Cortex of kidney (tissue), 1 donor: Measurements from ENCODE around the gene DNASE1L1.
A peak's percentile ranks its signal among the peaks of the same experiment; 100 is the strongest.
"Not testable (repeated sequence)": the region's sequence is repeated elsewhere in the genome, so short reads cannot be mapped to it uniquely, and the experiment has no call there.

Source experiments
- DNase-seq: peaks from one replicate; lab custom pipeline; 2025; lab: John Stamatoyannopoulos, UW

Gene DNASE1L1

GRCh38 chrX:154403858-154404257, 5.2 kb downstream of the DNASE1L1 start:
- DNase-seq = no peak

- DNase-seq = no peak
Measured at GRCh38 chrX:154403192-154403591, 5.9 kb downstream of the DNASE1L1 start.

- no peak for DNase-seq
Measured at GRCh38 chrX:154402622-154403127, 6.4 kb downstream of the DNASE1L1 start.

GRCh38 chrX:154401918-154402621, 7.0 kb downstream of the DNASE1L1 start:
- no peak for DNase-seq

DNA sequence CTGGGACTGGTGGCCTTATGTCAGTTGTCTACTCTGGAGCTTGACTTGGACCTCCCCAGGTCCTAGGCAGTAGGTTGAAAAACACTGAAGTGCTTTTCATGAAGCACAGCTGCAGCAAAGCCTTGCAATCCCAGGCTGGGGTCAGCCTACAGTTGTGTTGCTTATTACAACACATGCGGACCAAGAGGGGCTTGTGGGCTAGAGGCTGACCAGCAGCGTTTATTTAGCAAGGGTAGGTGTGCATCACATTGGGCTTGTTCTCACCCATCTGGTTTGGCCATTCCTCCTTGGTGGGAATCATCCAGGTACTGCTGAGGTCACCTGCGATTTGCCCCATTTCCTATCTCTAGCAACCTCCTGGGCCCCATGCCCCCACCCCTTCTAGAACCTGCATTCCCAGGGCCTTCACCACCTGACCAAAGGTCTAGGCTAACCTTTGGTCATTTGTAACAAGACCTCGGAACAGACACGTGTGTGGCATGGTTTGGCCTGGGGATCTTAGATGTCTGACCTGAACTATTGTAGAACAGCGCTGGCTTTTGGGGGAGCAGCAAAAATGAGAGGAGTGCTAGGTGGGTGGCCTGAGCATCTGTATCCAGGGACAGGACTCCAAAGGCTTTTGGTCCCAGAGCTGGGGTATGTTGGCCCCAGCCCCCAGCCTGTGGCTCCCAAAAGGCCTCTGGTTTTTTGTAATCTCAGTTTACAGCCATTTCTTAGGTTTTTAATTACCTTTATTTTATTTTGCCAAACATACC, 7.8 kb downstream of the DNASE1L1 start:
- DNase-seq = no peak

DNA sequence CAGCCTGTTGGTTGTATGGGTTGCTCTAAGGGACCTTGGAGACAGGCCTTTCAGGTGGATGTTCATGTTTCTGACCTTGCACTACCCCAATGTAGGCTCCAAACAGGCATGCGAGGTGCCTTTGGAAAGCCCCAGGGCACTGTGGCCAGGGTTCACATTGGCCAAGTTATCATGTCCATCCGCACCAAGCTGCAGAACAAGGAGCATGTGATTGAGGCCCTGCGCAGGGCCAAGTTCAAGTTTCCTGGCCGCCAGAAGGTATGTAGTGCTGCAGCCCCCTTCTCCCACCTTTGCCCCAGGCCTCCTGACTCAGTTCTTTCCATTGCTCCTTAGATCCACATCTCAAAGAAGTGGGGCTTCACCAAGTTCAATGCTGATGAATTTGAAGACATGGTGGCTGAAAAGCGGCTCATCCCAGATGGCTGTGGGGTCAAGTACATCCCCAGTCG, 8.7 kb downstream of the DNASE1L1 start:
- DNase-seq = not testable (repeated sequence)

- no peak for DNase-seq
Measured at GRCh38 chrX:154399527-154400368, 9.3 kb downstream of the DNASE1L1 start.

DNA sequence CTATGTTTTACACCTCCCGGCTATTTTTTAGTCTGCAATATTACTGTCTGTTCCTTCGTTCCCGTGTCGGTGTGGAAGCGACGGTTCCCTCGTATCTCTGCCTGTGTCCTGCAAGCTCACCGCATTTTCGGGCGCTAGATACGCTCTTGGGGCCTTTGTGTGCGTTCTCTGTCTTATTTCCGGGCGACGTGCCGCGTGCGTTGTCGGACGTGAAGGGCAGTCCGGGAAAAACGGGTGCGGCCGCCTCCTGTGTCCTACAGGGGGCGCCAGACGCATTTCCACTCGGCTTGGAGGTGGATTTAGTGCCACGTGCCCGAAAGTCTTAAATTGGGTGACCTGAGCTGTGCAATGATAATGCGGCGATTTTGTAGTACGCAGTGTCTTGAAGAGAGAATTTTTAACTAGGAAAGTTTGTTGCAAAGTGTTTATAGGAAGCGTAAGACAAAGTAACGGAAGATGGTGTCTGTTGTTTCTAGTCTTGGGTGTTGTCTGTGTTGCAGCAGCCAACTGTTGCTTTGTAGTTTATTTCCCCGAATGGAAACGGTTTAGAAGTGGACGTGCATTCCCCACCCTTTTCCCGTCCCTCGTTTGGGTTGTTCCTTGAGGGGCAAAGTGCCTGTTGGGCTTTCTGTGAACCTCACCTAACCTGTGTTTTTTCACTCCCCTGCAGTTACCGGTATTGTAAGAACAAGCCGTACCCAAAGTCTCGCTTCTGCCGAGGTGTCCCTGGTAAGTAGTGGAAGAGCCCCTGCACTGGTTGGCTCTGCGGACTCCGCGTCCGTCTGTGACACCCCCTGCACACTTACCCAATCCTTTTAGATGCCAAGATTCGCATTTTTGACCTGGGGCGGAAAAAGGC, 10.2 kb downstream of the DNASE1L1 start:
- no peak for DNase-seq

DNA sequence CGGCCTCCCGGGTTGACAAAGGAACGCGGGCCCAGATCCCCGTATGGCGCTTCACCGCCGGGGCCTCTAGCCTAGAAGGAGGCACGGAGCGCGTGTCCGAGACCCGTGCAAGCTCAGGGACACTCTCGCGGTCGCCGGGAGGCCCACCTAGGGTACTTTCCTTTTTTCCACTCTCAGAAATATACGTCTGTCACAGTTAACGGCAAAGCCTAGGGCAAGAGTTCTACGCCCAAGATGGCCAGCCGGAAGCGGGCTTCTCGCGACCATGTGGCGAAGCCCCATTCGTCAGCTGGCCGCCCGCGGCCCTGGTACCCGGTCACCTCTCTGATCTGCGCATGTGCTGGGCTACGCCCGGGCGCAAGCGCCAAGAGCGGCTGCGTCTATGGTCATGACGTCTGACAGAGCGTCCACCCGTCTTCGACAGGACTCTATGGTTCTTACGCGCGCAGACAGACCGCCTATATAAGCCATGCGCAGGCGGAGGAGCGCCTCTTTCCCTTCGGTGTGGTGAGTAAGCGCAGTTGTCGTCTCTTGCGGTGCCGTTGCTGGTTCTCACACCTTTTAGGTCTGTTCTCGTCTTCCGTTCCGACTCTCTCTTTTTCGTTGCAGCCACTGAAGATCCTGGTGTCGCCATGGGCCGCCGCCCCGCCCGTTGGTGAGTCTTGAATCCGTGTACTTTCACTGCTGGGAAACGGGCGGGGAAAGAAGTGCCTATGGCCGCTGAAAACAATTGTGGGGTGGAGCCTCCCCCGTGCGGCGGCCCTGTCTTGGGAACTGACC, 11.0 kb downstream of the DNASE1L1 start, which contains the start of gene RPL10:
RPL10 (plus strand) TSS at position 490 of the 780 bp plus-strand sequence; CDS start at position 633, 143 bp downstream.
- DNase-seq = peak; percentile 14

GRCh38 chrX:154396973-154397887, 11.8 kb downstream of the DNASE1L1 start:
- no peak for DNase-seq

GRCh38 chrX:154396363-154396762, 12.7 kb downstream of the DNASE1L1 start:
- DNase-seq = not testable (repeated sequence)

GRCh38 chrX:154389812-154390747, 19.0 kb downstream of the DNASE1L1 start:
- not testable (repeated sequence) for DNase-seq

GRCh38 chrX:154388649-154389048, 20.4 kb downstream of the DNASE1L1 start:
- DNase-seq = not testable (repeated sequence)

GRCh38 chrX:154388094-154388493, 21.0 kb downstream of the DNASE1L1 start:
- DNase-seq = not testable (repeated sequence)

- no peak for DNase-seq
Measured at GRCh38 chrX:154384284-154384892, 24.7 kb downstream of the DNASE1L1 start.

GRCh38 chrX:154383359-154384283, 25.4 kb downstream of the DNASE1L1 start:
- no peak for DNase-seq
